ENCODE measurements around the gene CCL17. TPM values are rescaled to one million over a fixed set of nuclear protein-coding genes. Genes with fewer than 3 reads are reported as not detected.

The CCL17 gene
- total and polyA plus RNA-seq, 7 donors, result 0.20 TPM; not detected in 6

- Histone ChIP-seq H3K27ac (no peak overlapping the region), H3K36me3 (ENCODE audit: insufficient read depth in 1 of 2, low read depth in 1 of 2) (peaks cover 0 to 30% of the 10 kb centered on the region in 2 donors), H3K27me3 (ENCODE audit: insufficient read depth in 3 of 3, low read length in 2 of 3) (no peaks in the 10 kb centered on the region), H3K4me3 (no peak overlapping the region), H3K4me1 (peaks cover 8% of the 10 kb centered on the region), H3K9me3 (no peaks in the 10 kb centered on the region)
- no peak for DNase-seq
- WGBS, 3 donors, result 20 to 32% (median 32%) methylated on average over 3 of the region's 3 CpGs
- intact Hi-C loops (cut with DNase I), result no loop called here
- ATAC-seq, result no peak
- no peak for TF ChIP-seq CTCF (IDR thresholded peaks at IDR 0.05)
Measured at GRCh38 chr16:57424583-57424982, 20.0 kb downstream of the CCL17 start.

- Histone ChIP-seq H3K36me3 (ENCODE audit: insufficient read depth in 1 of 2, low read depth in 1 of 2) (peaks cover 4 to 48% of the 10 kb centered on the region in 2 donors), H3K4me3 (no peak overlapping the region), H3K27ac (no peak overlapping the region), H3K9me3 (no peaks in the 10 kb centered on the region), H3K27me3 (ENCODE audit: insufficient read depth in 3 of 3, low read length in 2 of 3) (no peaks in the 10 kb centered on the region), H3K4me1 (peaks cover 8% of the 10 kb centered on the region)
- intact Hi-C loops (cut with DNase I), result no loop called here
- peak; percentile 40 to 68 (median 50) for ATAC-seq
- 21 to 33% (median 32%) methylated on average over 7 of the region's 7 CpGs for WGBS, 3 donors
- DNase-seq, result no peak
- no peak for TF ChIP-seq CTCF (IDR thresholded peaks at IDR 0.05)
Measured at GRCh38 chr16:57426356-57426755, 21.8 kb downstream of the CCL17 start.

GRCh38 chr16:57427307-57427706 lies 22.7 kb downstream of the CCL17 start:
- H3K27me3 ChIP-seq (ENCODE audit: insufficient read depth in 3 of 3, low read length in 2 of 3), result no peaks in the 10 kb centered on the region
- H3K4me3 ChIP-seq, result no peak overlapping the region
- ATAC-seq (no peak), DNase-seq (no peak)
- H3K27ac ChIP-seq, result no peak overlapping the region
- intact Hi-C loops (cut with DNase I), result no loop called here
- peaks cover 4 to 58% of the 10 kb centered on the region in 2 donors for H3K36me3 ChIP-seq (ENCODE audit: insufficient read depth in 1 of 2, low read depth in 1 of 2)
- TF ChIP-seq CTCF (IDR thresholded peaks at IDR 0.05), result no peak
- peaks cover 5% of the 10 kb centered on the region for H3K4me1 ChIP-seq
- no peaks in the 10 kb centered on the region for H3K9me3 ChIP-seq
- 64 to 74% (median 65%) methylated on average over 8 of the region's 8 CpGs for WGBS, 3 donors

- Histone ChIP-seq H3K27ac (no peak overlapping the region), H3K27me3 (ENCODE audit: insufficient read depth in 3 of 3, low read length in 2 of 3) (no peaks in the 10 kb centered on the region), H3K36me3 (ENCODE audit: insufficient read depth in 1 of 2, low read depth in 1 of 2) (peaks cover 7 to 63% of the 10 kb centered on the region in 2 donors), H3K4me3 (no peak overlapping the region), H3K9me3 (no peaks in the 10 kb centered on the region), H3K4me1 (peaks cover 4% of the 10 kb centered on the region)
- TF ChIP-seq CTCF (IDR thresholded peaks at IDR 0.05), result no peak
- ATAC-seq (peak in 3 of 4 donors; percentile 58 to 74 (median 60)), DNase-seq (no peak)
- intact Hi-C loops (cut with DNase I), result no loop called here
Measured at GRCh38 chr16:57427824-57428223, 23.3 kb downstream of the CCL17 start.

- no peak overlapping the region for H3K4me3 ChIP-seq
- H3K27ac ChIP-seq, result no peak overlapping the region
- intact Hi-C loops (cut with DNase I), result no loop called here
- 79 to 89% (median 80%) methylated on average over 5 of the region's 5 CpGs for WGBS, 3 donors
- no peak for TF ChIP-seq CTCF (IDR thresholded peaks at IDR 0.05)
- ATAC-seq (no peak), DNase-seq (no peak)
- no peaks in the 10 kb centered on the region for H3K4me1 ChIP-seq
- H3K9me3 ChIP-seq, result no peaks in the 10 kb centered on the region
- peaks cover 20 to 94% of the 10 kb centered on the region in 2 donors for H3K36me3 ChIP-seq (ENCODE audit: insufficient read depth in 1 of 2, low read depth in 1 of 2)
- no peaks in the 10 kb centered on the region for H3K27me3 ChIP-seq (ENCODE audit: insufficient read depth in 3 of 3, low read length in 2 of 3)
Measured at GRCh38 chr16:57430955-57431354, 26.4 kb downstream of the CCL17 start.

Data from psoas muscle (tissue), 8 donors.